ENCODE measurements around the gene SUB1.
"Not testable (repeated sequence)": the region's sequence is repeated elsewhere in the genome, so short reads cannot be mapped to it uniquely, and the experiment has no call there.

Gene SUB1

GRCh38 chr5:32585446-32586275 is at the start of gene SUB1:
TSS of gene SUB1 (plus strand) at chr5:32585557. CDS start at chr5:32588513, 2,956 bp downstream.
- peak; percentile 73 for DNase-seq (ENCODE audit: low read depth)

GRCh38 chr5:32536246-32536645 is 49.1 kb upstream of the SUB1 start:
- no peak for DNase-seq (ENCODE audit: low read depth)

- not testable (repeated sequence) for DNase-seq (ENCODE audit: low read depth)
These were observed 47.8 kb upstream of the SUB1 start for GRCh38 chr5:32537437-32538029.

GRCh38 chr5:32538031-32538547 is 47.3 kb upstream of the SUB1 start:
- DNase-seq (ENCODE audit: low read depth), result no peak

- DNase-seq (ENCODE audit: low read depth), result no peak
These were observed 45.1 kb upstream of the SUB1 start for GRCh38 chr5:32539981-32540845.

- DNase-seq (ENCODE audit: low read depth), result no peak
These were observed 44.1 kb upstream of the SUB1 start for GRCh38 chr5:32541241-32541640.

- no peak for DNase-seq (ENCODE audit: low read depth)
These were observed 42.9 kb upstream of the SUB1 start for GRCh38 chr5:32542216-32543059.

- DNase-seq (ENCODE audit: low read depth), result no peak
These were observed 42.1 kb upstream of the SUB1 start for GRCh38 chr5:32543291-32543690.

GRCh38 chr5:32545102-32545800 is 40.1 kb upstream of the SUB1 start:
- DNase-seq (ENCODE audit: low read depth), result no peak

GRCh38 chr5:32551194-32551593 is 34.2 kb upstream of the SUB1 start:
- DNase-seq (ENCODE audit: low read depth), result no peak

GRCh38 chr5:32551865-32552264 is 33.5 kb upstream of the SUB1 start:
- no peak for DNase-seq (ENCODE audit: low read depth)

- DNase-seq (ENCODE audit: low read depth), result not testable (repeated sequence)
These were observed 32.9 kb upstream of the SUB1 start for GRCh38 chr5:32552491-32552890.

GRCh38 chr5:32552936-32553335 is 32.4 kb upstream of the SUB1 start:
- no peak for DNase-seq (ENCODE audit: low read depth)

GRCh38 chr5:32554181-32554780 is 31.1 kb upstream of the SUB1 start:
- DNase-seq (ENCODE audit: low read depth), result not testable (repeated sequence)

GRCh38 chr5:32556543-32556942 is 28.8 kb upstream of the SUB1 start:
- not testable (repeated sequence) for DNase-seq (ENCODE audit: low read depth)

- DNase-seq (ENCODE audit: low read depth), result no peak
These were observed 25.9 kb upstream of the SUB1 start for GRCh38 chr5:32559411-32559810.

GRCh38 chr5:32559921-32560320 is 25.4 kb upstream of the SUB1 start:
- DNase-seq (ENCODE audit: low read depth), result no peak

- DNase-seq (ENCODE audit: low read depth), result no peak
These were observed 23.3 kb upstream of the SUB1 start for GRCh38 chr5:32562056-32562455.

GRCh38 chr5:32562843-32563242 is 22.5 kb upstream of the SUB1 start:
- no peak for DNase-seq (ENCODE audit: low read depth)

- no peak for DNase-seq (ENCODE audit: low read depth)
These were observed 21.7 kb upstream of the SUB1 start for GRCh38 chr5:32563614-32564013.
